CD14-positive monocyte (primary cell): ENCODE measurements around the gene CNTN4. TPM values are rescaled to one million over a fixed set of nuclear protein-coding genes. Genes with fewer than 3 reads are reported as not detected.
"Not testable (repeated sequence)": the region's sequence is repeated elsewhere in the genome, so short reads cannot be mapped to it uniquely, and the experiment has no call there.

ENCODE experiments used
- DNase-seq, 3 donors: peaks; one replicate each; pipeline ENCODE4 v3.0.0-alpha.2; 2011 to 2022
- H2AFZ ChIP-seq: 2 replicates; pipeline ENCODE4 v1.6.0; 2012; ENCODE audit warnings: mild to moderate bottlenecking, low read depth, low read length, inconsistent platforms; ENCODE audit not compliant: insufficient read depth, poor library complexity, severe bottlenecking
- H3K27ac ChIP-seq, 2 donors: 1 replicate in 1 of 2; 2 replicates in 1 of 2; pipeline ENCODE4 v1.5.1; 2012 to 2013; ENCODE audit warnings: low read length in 2 of 2, control low read depth in 1 of 2, inconsistent platforms in 1 of 2, low read depth in 1 of 2, mild to moderate bottlenecking in 1 of 2
- H3K27me3 ChIP-seq, 2 donors: one replicate each; pipeline versions ENCODE4 v1.6.0 to v1.6.1; 2011 to 2013; ENCODE audit warnings: low read length in 2 of 2; ENCODE audit not compliant: control insufficient read depth in 2 of 2, insufficient read depth in 2 of 2
- H3K36me3 ChIP-seq, 2 donors: replicated peaks in 1 of 2; 1 replicate in 1 of 2; 2 replicates in 1 of 2; pipeline versions ENCODE4 v1.5.1 to v1.6.1; 2012 to 2013; ENCODE audit warnings: low read length in 2 of 2, control low read depth in 1 of 2, inconsistent platforms in 1 of 2, mild to moderate bottlenecking in 1 of 2; ENCODE audit not compliant: insufficient read depth in 2 of 2, control insufficient read depth in 1 of 2
- H3K4me1 ChIP-seq, 2 donors: 1 replicate in 1 of 2; 2 replicates in 1 of 2; pipeline versions ENCODE4 v1.5.1 to v1.6.1; 2012 to 2013; ENCODE audit warnings: low read length in 2 of 2, control low read depth in 1 of 2, inconsistent platforms in 1 of 2, mild to moderate bottlenecking in 1 of 2, moderate library complexity in 1 of 2; ENCODE audit not compliant: insufficient read depth in 2 of 2, control insufficient read depth in 1 of 2
- H3K4me2 ChIP-seq: replicated peaks from 2 replicates; pipeline ENCODE3; 2012; ENCODE audit warnings: low read length, moderate library complexity, mild to moderate bottlenecking; ENCODE audit not compliant: poor library complexity, severe bottlenecking; ENCODE audit errors: extremely low read depth
- H3K4me3 ChIP-seq, 3 experiments: fragments of 200-600 bp in 1 of 3; sonication (generic) in 1 of 3; replicated peaks in 1 of 3; 1 replicate in 2 of 3; 2 replicates in 1 of 3; pipeline ENCODE4 v1.5.1; 2011 to 2013; ENCODE audit warnings: low read length in 3 of 3, mild to moderate bottlenecking in 3 of 3, control low read depth in 2 of 3, low read depth in 2 of 3, inconsistent platforms in 1 of 3, moderate library complexity in 1 of 3
- H3K79me2 ChIP-seq: 2 replicates; pipeline ENCODE4 v1.6.0; 2012; ENCODE audit warnings: mild to moderate bottlenecking, control low read depth, inconsistent platforms, low read length, moderate library complexity; ENCODE audit not compliant: insufficient read depth
- H3K9ac ChIP-seq: 2 replicates; pipeline ENCODE4 v1.6.0; 2017; ENCODE audit warnings: low read length, mild to moderate bottlenecking; ENCODE audit not compliant: insufficient read depth, poor library complexity, severe bottlenecking
- H3K9me3 ChIP-seq, 2 donors: replicated peaks in 1 of 2; 1 replicate in 1 of 2; 2 replicates in 1 of 2; pipeline versions ENCODE4 v1.5.1 to v1.6.1; 2012 to 2013; ENCODE audit warnings: low read length in 2 of 2, control low read depth in 1 of 2; ENCODE audit not compliant: control insufficient read depth in 1 of 2, insufficient read depth in 1 of 2
- H4K20me1 ChIP-seq: 2 replicates; pipeline ENCODE4 v1.6.0; 2012; ENCODE audit warnings: mild to moderate bottlenecking, low read length, control low read depth, moderate library complexity; ENCODE audit not compliant: insufficient read depth
- H3K27ac Mint-ChIP-seq, 7 donors: one replicate each; pipeline ENCODE4 v1.8.0; 2020; ENCODE audit warnings: mild to moderate bottlenecking in 7 of 7, mixed read lengths in 7 of 7, moderate library complexity in 6 of 7, inconsistent platforms in 2 of 7
- H3K27me3 Mint-ChIP-seq, 3 donors: one replicate each; pipeline ENCODE4 v1.8.0; 2021 to 2022; ENCODE audit warnings: low read depth in 3 of 3, mild to moderate bottlenecking in 3 of 3, mixed read lengths in 3 of 3, moderate library complexity in 3 of 3, inconsistent platforms in 1 of 3
- H3K36me3 Mint-ChIP-seq, 2 donors: one replicate each; pipeline ENCODE4 v1.8.0; 2020; ENCODE audit warnings: mixed read lengths in 2 of 2, inconsistent platforms in 1 of 2, mild to moderate bottlenecking in 1 of 2
- H3K4me1 Mint-ChIP-seq: one replicate; pipeline ENCODE4 v1.8.0; 2020; ENCODE audit warnings: mild to moderate bottlenecking, mixed read lengths
- H3K4me3 Mint-ChIP-seq, 2 donors: one replicate each; pipeline ENCODE4 v1.8.0; 2020; ENCODE audit warnings: mild to moderate bottlenecking in 2 of 2, mixed read lengths in 2 of 2, moderate library complexity in 1 of 2
- H3K9me3 Mint-ChIP-seq, 7 donors: one replicate each; pipeline ENCODE4 v1.8.0; 2020 to 2022; ENCODE audit warnings: mixed read lengths in 7 of 7, mild to moderate bottlenecking in 6 of 7, moderate library complexity in 6 of 7, inconsistent platforms in 2 of 7
- WGBS: methylation state at CpG from one replicate; pipeline ENCODE4 v1.1.5; 2013; ENCODE audit warnings: missing lambda C conversion rate; ENCODE audit not compliant: insufficient coverage; 5-methylcytosine and 5-hydroxymethylcytosine counted together
- intact Hi-C, 2 donors: fragments of 100-400 bp; cut with micrococcal nuclease; formaldehyde crosslinking; loops; one replicate each; pipeline versions ENCODE4 v1.15.0 to v1.15.1; 2023
- polyA plus RNA-seq, 3 donors: library from polyadenylated mRNA; depleted of rRNA in 1 of 3; unstranded in 2 of 3; stranded (reverse) in 1 of 3; fragments of 300-500 nt in 2 of 3; fragments of >200 nt in 1 of 3; fragmentation: Illumina TruSeq in 2 of 3; gene quantifications; 1 replicate in 2 of 3; 2 replicates in 1 of 3; pipeline ENCODE4 v1.2.3, GENCODE V29; 2012 to 2021
- TF ChIP-seq, protein P1 (sequence below): fragments of 200-600 bp; IDR thresholded peaks from one replicate; pipeline ENCODE4 v1.8.0; 2022; ENCODE audit warnings: antibody characterized with exemption, mild to moderate bottlenecking

CNTN4 gene
- polyA plus RNA-seq, 3 donors = not detected

DNA sequence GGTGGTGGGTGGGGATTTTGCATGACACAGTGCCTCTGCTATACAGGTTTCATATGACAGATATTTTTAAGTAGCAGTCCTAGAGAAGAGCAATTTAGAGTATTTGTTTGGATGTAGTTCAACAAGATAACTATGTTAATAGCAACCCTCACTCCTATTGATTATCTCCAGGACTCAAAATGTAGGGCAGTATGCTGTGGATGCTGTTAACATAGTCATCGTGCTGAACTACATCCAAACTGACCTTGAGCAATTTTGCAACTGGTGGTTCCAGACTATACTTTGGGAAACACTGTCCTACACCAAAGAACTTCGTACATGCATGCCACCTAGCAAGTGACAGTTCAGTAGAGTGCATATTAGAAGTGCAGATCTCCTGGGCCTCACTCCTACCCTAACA, 893.9 kb downstream of the CNTN4 start:
- Histone ChIP-seq H3K79me2 (no peaks in the 10 kb centered on the region), H3K27me3 (no peaks in the 10 kb centered on the region), H3K4me3 (no peak overlapping the region), H2AFZ (no peak overlapping the region), H4K20me1 (no peaks in the 10 kb centered on the region), H3K9ac (no peak overlapping the region), H3K36me3 (no peaks in the 10 kb centered on the region), H3K27ac (no peak overlapping the region), H3K4me2 (no peak overlapping the region), H3K9me3 (no peaks in the 10 kb centered on the region), H3K4me1 (no peaks in the 10 kb centered on the region)
- 75% methylated on average over 2 of the region's 2 CpGs for WGBS
- no peaks in the 10 kb centered on the region for H3K9me3 Mint-ChIP-seq
- no peaks in the 10 kb centered on the region for H3K4me1 Mint-ChIP-seq
- peaks cover 0 to 2% (median 1%) of the 10 kb centered on the region in 3 donors for H3K27me3 Mint-ChIP-seq
- no peaks in the 10 kb centered on the region for H3K36me3 Mint-ChIP-seq
- TF ChIP-seq, protein P1, sequence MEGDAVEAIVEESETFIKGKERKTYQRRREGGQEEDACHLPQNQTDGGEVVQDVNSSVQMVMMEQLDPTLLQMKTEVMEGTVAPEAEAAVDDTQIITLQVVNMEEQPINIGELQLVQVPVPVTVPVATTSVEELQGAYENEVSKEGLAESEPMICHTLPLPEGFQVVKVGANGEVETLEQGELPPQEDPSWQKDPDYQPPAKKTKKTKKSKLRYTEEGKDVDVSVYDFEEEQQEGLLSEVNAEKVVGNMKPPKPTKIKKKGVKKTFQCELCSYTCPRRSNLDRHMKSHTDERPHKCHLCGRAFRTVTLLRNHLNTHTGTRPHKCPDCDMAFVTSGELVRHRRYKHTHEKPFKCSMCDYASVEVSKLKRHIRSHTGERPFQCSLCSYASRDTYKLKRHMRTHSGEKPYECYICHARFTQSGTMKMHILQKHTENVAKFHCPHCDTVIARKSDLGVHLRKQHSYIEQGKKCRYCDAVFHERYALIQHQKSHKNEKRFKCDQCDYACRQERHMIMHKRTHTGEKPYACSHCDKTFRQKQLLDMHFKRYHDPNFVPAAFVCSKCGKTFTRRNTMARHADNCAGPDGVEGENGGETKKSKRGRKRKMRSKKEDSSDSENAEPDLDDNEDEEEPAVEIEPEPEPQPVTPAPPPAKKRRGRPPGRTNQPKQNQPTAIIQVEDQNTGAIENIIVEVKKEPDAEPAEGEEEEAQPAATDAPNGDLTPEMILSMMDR = no peak
- intact Hi-C loops = no loop called here
- no peak for DNase-seq
- H3K27ac Mint-ChIP-seq = no peak overlapping the region
- H3K4me3 Mint-ChIP-seq = no peak overlapping the region

DNA sequence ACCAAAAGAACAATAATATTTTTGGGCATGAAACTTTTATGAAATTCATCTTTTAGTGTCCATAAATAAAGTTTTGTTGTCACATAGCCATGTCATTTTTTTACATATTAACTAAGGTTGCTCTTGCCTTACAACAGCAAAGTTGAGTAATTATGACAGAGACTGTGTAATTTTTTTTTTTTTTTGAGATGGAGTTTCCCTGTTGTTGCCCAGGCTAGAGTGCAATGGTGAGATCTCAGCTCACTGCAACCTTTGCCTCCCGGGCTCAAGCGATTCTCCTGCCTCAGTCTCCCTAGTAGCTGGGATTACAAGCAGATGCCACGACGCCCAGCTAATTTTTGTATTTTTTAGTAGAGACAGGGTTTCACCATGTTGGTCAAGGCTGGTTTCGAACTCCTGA, 894.5 kb downstream of the CNTN4 start:
- H3K9me3 Mint-ChIP-seq, H3K79me2 ChIP-seq, H3K4me1 ChIP-seq, H3K4me3 Mint-ChIP-seq, H3K36me3 Mint-ChIP-seq, H3K27ac ChIP-seq, DNase-seq, H3K4me2 ChIP-seq, intact Hi-C loops, H3K36me3 ChIP-seq, H2AFZ ChIP-seq, H3K27ac Mint-ChIP-seq, H3K9ac ChIP-seq, H3K9me3 ChIP-seq, H3K27me3 Mint-ChIP-seq, H3K4me3 ChIP-seq, H3K4me1 Mint-ChIP-seq, H4K20me1 ChIP-seq, H3K27me3 ChIP-seq: not testable (repeated sequence)
- 100% methylated on average over 4 of the region's 5 CpGs for WGBS
